Calu3 (cell line): Measurements from ENCODE around the gene SHROOM3. TPM values are rescaled to one million over a fixed set of nuclear protein-coding genes. Genes with fewer than 3 reads are reported as not detected.

Source experiments
- BruUV-seq: library from RNA; stranded (reverse); fragments of 400-500 nt; replicated peaks from 2 replicates; lab custom pipeline; 2021; lab: Mats Ljungman, UMichigan
- CTCF ChIA-PET: fragments of 300-600 bp; sonication (Branson Sonifier 250); formaldehyde crosslinking; loops from one replicate; lab custom pipeline; 2022; ENCODE audit warnings: antibody characterized with exemption; lab: Charles Lee
- DNase-seq: peaks from one replicate; pipeline ENCODE4 v3.0.0; 2022
- H3K27ac Mint-ChIP-seq: one replicate; pipeline ENCODE4 v1.8.0; 2022; ENCODE audit warnings: mixed read lengths; ENCODE audit not compliant: unreplicated experiment
- H3K27me3 Mint-ChIP-seq: one replicate; pipeline ENCODE4 v1.8.0; 2022; ENCODE audit warnings: mixed read lengths; ENCODE audit not compliant: unreplicated experiment
- H3K36me3 Mint-ChIP-seq: one replicate; pipeline ENCODE4 v1.8.0; 2022; ENCODE audit warnings: mild to moderate bottlenecking, moderate library complexity, mixed read lengths; ENCODE audit not compliant: insufficient read depth, unreplicated experiment
- H3K4me1 Mint-ChIP-seq: one replicate; pipeline ENCODE4 v1.8.0; 2022; ENCODE audit warnings: mild to moderate bottlenecking, low read depth, mixed read lengths; ENCODE audit not compliant: unreplicated experiment
- H3K4me3 Mint-ChIP-seq: one replicate; pipeline ENCODE4 v1.8.0; 2022; ENCODE audit warnings: mild to moderate bottlenecking, low read depth, moderate library complexity, mixed read lengths; ENCODE audit not compliant: unreplicated experiment
- H3K9me3 Mint-ChIP-seq: one replicate; pipeline ENCODE4 v1.8.0; 2022; ENCODE audit warnings: low read depth, mixed read lengths; ENCODE audit not compliant: unreplicated experiment
- CTCF ChIP-seq: fragments of 200-600 bp; IDR thresholded peaks from one replicate; pipeline ENCODE4 v1.8.0; 2022; ENCODE audit warnings: antibody characterized with exemption; ENCODE audit not compliant: unreplicated experiment
- intact Hi-C: fragments of 100-400 bp; cut with micrococcal nuclease; formaldehyde crosslinking; loops from one replicate; pipeline ENCODE4 v1.10.0; 2022; ENCODE audit not compliant: unreplicated experiment
- total RNA-seq: library from RNA; stranded (reverse); gene quantifications from 2 replicates; pipeline ENCODE4 v1.2.3, GENCODE V29; 2022

The SHROOM3 gene
- total RNA-seq, 1 experiment from 2014 or later = 114 TPM

- CTCF ChIA-PET = interaction anchor here (0.9 to 2.1 kb wide), 3 partner anchors 12 to 141 kb away, joined by 3 to 5 read pairs (median 3); partner anchors contain the start of genes SHROOM3 and STBD1
Observed at GRCh38 chr4:76447393-76447851, 12.4 kb downstream of the SHROOM3 start.

GRCh38 chr4:76448211-76448610, 13.2 kb downstream of the SHROOM3 start:
- no peak overlapping the region for H3K4me3 Mint-ChIP-seq
- CTCF ChIA-PET = interaction anchor here (0.9 to 2.1 kb wide), 3 partner anchors 13 to 142 kb away, joined by 3 to 5 read pairs (median 3); partner anchors contain the start of genes SHROOM3 and STBD1

More at GRCh38 chr4:76447393-76447851, 12.4 kb downstream of the SHROOM3 start:
- Mint-ChIP-seq H3K4me3 (no peak overlapping the region), H3K4me1 (peaks cover 50% of the 10 kb centered on the region), H3K9me3 (no peaks in the 10 kb centered on the region), H3K27ac (peak overlapping the region; percentile 69), H3K27me3 (no peaks in the 10 kb centered on the region), H3K36me3 (peaks cover 9% of the 10 kb centered on the region)
- intact Hi-C loops = no loop called here
- no peak for TF ChIP-seq CTCF
- no peak for DNase-seq
- BruUV-seq = no TSS peak

GRCh38 chr4:76449362-76449767, 14.3 kb downstream of the SHROOM3 start:
- H3K27ac Mint-ChIP-seq = peak overlapping the region; percentile 56
- H3K27me3 Mint-ChIP-seq = no peaks in the 10 kb centered on the region
- no peaks in the 10 kb centered on the region for H3K9me3 Mint-ChIP-seq
- BruUV-seq = no TSS peak
- no peak for TF ChIP-seq CTCF
- H3K4me3 Mint-ChIP-seq = peak overlapping the region; percentile 16
- CTCF ChIA-PET = interaction anchor here (0.6 to 1.4 kb wide), 2 partner anchors 18 to 95 kb away, joined by 3 to 4 read pairs; no protein-coding TSS in a partner anchor
- DNase-seq = no peak
- peaks cover 50% of the 10 kb centered on the region for H3K4me1 Mint-ChIP-seq
- peaks cover 9% of the 10 kb centered on the region for H3K36me3 Mint-ChIP-seq
- intact Hi-C loops = no loop called here

More at GRCh38 chr4:76448211-76448610, 13.2 kb downstream of the SHROOM3 start:
- H3K4me1 Mint-ChIP-seq = peaks cover 50% of the 10 kb centered on the region
- intact Hi-C loops = no loop called here
- H3K9me3 Mint-ChIP-seq = no peaks in the 10 kb centered on the region
- no peak for DNase-seq
- no peaks in the 10 kb centered on the region for H3K27me3 Mint-ChIP-seq
- H3K27ac Mint-ChIP-seq = no peak overlapping the region
- peaks cover 9% of the 10 kb centered on the region for H3K36me3 Mint-ChIP-seq
- BruUV-seq = no TSS peak
- no peak for TF ChIP-seq CTCF

GRCh38 chr4:76449833-76450232, 14.8 kb downstream of the SHROOM3 start:
- BruUV-seq = no TSS peak
- H3K4me3 Mint-ChIP-seq = peak overlapping the region; percentile 32
- H3K4me1 Mint-ChIP-seq = peaks cover 50% of the 10 kb centered on the region
- H3K9me3 Mint-ChIP-seq = no peaks in the 10 kb centered on the region
- CTCF ChIA-PET = interaction anchor here (0.6 to 1.4 kb wide), 2 partner anchors 19 to 94 kb away, joined by 3 to 4 read pairs; no protein-coding TSS in a partner anchor
- DNase-seq = no peak
- peak overlapping the region; percentile 56 for H3K27ac Mint-ChIP-seq
- intact Hi-C loops = loop anchor here (5.0 kb wide), 1 partner anchor 37 kb away; no protein-coding TSS in a partner anchor
- no peaks in the 10 kb centered on the region for H3K27me3 Mint-ChIP-seq
- TF ChIP-seq CTCF = no peak
- H3K36me3 Mint-ChIP-seq = peaks cover 9% of the 10 kb centered on the region
